GM04504 (cell line): Measurements from ENCODE around the gene FUOM.

Experiments
- DNase-seq: peaks from one replicate; pipeline ENCODE4 v3.0.0-alpha.2; 2012; ENCODE audit warnings: low read depth

The FUOM gene

DNA sequence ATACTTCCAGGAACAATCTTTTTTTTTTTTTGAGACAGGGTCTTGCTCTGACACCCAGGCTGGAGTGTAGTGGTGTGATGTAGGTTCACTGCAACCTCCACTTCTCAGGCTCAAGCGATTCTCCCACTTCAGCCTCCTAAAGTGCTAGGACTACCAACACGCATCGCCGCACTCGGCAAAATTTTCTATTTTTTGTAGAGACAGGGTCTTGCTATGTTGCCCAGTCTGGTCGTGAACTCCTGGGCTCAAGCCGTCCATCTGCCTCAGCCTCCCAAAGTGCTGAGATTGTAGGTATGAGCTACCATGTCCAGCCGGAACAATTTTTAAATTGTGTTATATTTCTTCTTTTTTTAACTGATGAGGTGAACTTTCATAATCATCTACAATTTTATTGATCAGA is 47.0 kb downstream of the FUOM start:
- no peak for DNase-seq

DNA sequence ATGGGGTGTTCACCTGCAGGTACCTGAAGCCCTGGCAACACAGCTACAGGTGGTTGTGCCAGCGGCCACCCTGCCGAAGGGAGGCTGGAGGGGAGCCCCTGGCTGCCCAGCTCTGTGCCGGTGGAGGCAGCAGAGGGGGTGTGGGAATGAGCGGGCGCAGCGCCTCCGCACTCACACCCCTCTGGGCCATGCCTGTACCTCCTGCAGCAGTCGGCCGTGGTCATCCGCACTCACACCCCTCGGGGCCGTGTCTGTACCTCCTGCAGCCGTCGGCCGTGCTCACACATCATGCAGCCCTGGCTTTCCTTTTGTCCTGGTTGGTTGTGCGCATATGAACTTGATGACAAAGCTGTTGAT is 47.4 kb downstream of the FUOM start:
- DNase-seq, result no peak

DNA sequence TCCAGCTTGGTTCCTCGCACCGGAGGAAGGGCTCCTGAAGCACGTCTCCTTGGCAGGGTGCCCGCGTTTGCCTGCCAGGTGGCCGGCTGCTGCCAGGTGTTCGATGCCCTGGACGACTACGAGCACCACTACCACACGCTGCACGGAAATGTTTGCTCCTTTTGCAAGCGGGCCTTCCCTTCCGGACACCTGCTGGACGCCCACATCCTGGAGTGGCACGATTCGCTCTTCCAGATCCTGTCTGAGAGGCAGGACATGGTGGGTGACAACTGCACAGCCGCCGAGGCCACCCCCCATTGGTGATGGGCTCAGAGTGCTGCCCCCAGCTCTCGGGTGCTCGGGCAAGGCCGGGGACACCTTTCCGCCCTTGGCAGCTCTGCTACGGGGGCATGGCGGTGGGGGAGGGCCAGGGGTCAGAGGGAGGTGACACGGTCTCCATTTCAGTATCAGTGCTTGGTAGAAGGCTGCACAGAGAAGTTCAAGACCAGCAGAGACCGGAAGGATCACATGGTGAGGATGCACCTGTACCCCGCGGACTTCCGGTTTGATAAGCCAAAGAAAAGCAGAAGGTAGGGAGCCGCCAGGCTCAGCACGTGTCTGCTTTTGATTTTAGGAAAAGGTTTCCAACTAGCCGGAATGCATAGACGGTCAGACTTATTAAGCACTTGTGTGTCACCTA is 48.0 kb downstream of the FUOM start:
- no peak for DNase-seq

GRCh38 chr10:133309100-133309719 is 48.6 kb downstream of the FUOM start:
- peak; percentile 76 for DNase-seq

- peak; percentile 69 for DNase-seq
Observed at GRCh38 chr10:133308421-133309099, 49.3 kb downstream of the FUOM start, which contains the start of the genes TUBGCP2 and ZNF511. TSS of gene TUBGCP2 (minus strand) at chr10:133308872. CDS start at chr10:133302941, 5,931 bp downstream. TSS of gene ZNF511 (plus strand) at chr10:133308914. CDS start at chr10:133308944, 30 bp downstream.

DNA sequence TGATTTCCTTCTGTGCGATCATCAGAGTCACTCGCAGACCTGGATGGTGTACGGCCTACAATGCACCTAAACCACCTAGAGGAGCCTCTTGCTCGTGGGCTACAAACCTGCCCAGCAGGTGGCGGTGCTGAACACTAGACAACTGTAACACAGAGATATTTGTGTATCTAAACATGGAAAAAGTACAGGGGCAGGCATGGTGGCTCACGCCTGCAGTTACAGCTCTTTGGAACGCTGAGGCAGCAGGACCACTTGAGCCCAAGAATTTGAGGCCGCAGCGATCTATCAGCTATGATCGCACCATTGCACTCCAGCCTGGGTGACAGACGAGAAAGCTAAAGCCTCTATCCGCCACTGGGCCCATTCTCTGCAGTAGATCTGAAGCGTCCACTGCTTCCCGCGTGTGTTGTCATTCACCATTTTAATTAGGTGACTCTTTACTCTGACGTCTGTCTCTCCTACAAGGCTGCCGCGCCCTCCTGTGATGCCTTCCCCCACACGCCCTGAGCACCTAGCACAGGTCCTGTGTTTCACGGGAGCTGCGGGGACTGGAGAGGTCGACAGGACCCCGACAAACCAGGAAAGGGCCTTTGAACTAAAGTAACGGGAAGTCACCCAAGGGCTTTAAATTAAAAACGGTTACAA is 49.9 kb downstream of the FUOM start:
- DNase-seq, result no peak

DNA sequence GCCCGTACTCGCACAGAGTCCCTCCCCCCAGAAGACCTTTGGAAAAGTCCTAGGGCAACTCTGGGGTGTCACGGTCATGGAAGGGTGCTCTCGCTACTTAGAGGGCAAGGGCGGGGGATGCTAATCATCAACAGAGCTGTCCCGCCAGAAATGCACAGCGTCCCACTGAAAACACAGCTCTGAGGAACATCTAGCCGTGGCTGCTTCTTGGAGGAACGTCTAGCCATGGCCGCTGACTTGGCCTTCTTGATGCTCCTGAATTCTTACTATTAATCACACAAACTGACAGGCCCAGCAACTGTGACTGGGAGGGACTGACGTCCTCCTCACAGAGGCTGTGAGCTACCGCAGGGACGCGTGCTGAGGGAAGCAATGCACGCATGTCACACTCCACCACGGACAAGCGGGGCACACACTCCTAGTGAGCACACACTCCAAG is 50.9 kb downstream of the FUOM start:
- DNase-seq, result no peak

GRCh38 chr10:133306097-133306476 is 51.7 kb downstream of the FUOM start:
- DNase-seq, result no peak
